ENCODE results near the gene BPIFB2. TPM values are rescaled to one million over a fixed set of nuclear protein-coding genes. Genes with fewer than 3 reads are reported as not detected.

The BPIFB2 gene
- polyA plus RNA-seq, 1 of the 3 experiments (the other 2 are of a cell fraction) = not detected

- H3K9me2 ChIP-seq = no peaks in the 10 kb centered on the region
- H3K79me2 ChIP-seq (ENCODE audit: insufficient read depth) = no peaks in the 10 kb centered on the region
- H3K27me3 ChIP-seq (ENCODE audit: insufficient read depth) = peaks cover 42% of the 10 kb centered on the region; the same call in 1 of the 2 replicates
- no peaks in the 10 kb centered on the region for H3K36me3 ChIP-seq (replicated peaks in 1 of 2; ENCODE audit: control insufficient read depth in 1 of 2, insufficient read depth in 2 of 2, low read length in 1 of 2)
- WGBS (ENCODE audit: low lambda C conversion rate) = 10% methylated on average over 2 of the region's 2 CpGs
- H4K20me1 ChIP-seq (ENCODE audit: insufficient read depth) = no peaks in the 10 kb centered on the region
- H3K4me1 ChIP-seq (ENCODE audit: control insufficient read depth in 1 of 2, insufficient read depth in 2 of 2, low read depth in 1 of 2, low read length in 1 of 2) = no peaks in the 10 kb centered on the region
- H2AFZ ChIP-seq (ENCODE audit: low read depth) = no peak overlapping the region
- H3K9me3 ChIP-seq = no peaks in the 10 kb centered on the region
- no peak overlapping the region for H3K27ac ChIP-seq (ENCODE audit: low read depth in 2 of 2, low read length in 1 of 2)
- H3K4me3 ChIP-seq (ENCODE audit: low read depth in 2 of 2, low read length in 1 of 2) = no peak overlapping the region
- DNase-seq = no peak
- no peak overlapping the region for H3K4me2 ChIP-seq
- POLR2A ChIA-PET = no interaction called here
- TF ChIP-seq RXRA (IDR thresholded peaks at IDR 0.05; ENCODE audit: borderline replicate concordance, low read depth) = no peak
- TF ChIP-seq PBX3 (IDR thresholded peaks at IDR 0.05) = no peak
- TF ChIP-seq MEF2A (IDR thresholded peaks at IDR 0.05; ENCODE audit: borderline replicate concordance, low read depth) = no peak
- no peak for TF ChIP-seq RCOR1 (IDR thresholded peaks at IDR 0.05; ENCODE audit: low read length)
- TF ChIP-seq FOSL2 (IDR thresholded peaks at IDR 0.05; ENCODE audit: borderline replicate concordance, low read depth) = no peak
- TF ChIP-seq FOXM1 (IDR thresholded peaks at IDR 0.05; ENCODE audit: low read depth) = no peak
- TF ChIP-seq SIN3A (IDR thresholded peaks at IDR 0.05; ENCODE audit: borderline replicate concordance, low read depth, low read length) = no peak
- TF ChIP-seq FOXJ3 (CRISPR knock-in tag; IDR thresholded peaks at IDR 0.05) = no peak
- TF ChIP-seq TCF12 (IDR thresholded peaks at IDR 0.05) = no peak
- TF ChIP-seq GATA2 (CRISPR knock-in tag; IDR thresholded peaks at IDR 0.05) = no peak
- TF ChIP-seq, protein P1, sequence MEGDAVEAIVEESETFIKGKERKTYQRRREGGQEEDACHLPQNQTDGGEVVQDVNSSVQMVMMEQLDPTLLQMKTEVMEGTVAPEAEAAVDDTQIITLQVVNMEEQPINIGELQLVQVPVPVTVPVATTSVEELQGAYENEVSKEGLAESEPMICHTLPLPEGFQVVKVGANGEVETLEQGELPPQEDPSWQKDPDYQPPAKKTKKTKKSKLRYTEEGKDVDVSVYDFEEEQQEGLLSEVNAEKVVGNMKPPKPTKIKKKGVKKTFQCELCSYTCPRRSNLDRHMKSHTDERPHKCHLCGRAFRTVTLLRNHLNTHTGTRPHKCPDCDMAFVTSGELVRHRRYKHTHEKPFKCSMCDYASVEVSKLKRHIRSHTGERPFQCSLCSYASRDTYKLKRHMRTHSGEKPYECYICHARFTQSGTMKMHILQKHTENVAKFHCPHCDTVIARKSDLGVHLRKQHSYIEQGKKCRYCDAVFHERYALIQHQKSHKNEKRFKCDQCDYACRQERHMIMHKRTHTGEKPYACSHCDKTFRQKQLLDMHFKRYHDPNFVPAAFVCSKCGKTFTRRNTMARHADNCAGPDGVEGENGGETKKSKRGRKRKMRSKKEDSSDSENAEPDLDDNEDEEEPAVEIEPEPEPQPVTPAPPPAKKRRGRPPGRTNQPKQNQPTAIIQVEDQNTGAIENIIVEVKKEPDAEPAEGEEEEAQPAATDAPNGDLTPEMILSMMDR (IDR thresholded peaks at IDR 0.05) = no peak
- TF ChIP-seq SMC3 (IDR thresholded peaks at IDR 0.05; ENCODE audit: low read depth, low read length) = no peak
- no peak for TF ChIP-seq NRF1 (IDR thresholded peaks at IDR 0.05; ENCODE audit: low read depth, low read length)
- TF ChIP-seq, protein P2, sequence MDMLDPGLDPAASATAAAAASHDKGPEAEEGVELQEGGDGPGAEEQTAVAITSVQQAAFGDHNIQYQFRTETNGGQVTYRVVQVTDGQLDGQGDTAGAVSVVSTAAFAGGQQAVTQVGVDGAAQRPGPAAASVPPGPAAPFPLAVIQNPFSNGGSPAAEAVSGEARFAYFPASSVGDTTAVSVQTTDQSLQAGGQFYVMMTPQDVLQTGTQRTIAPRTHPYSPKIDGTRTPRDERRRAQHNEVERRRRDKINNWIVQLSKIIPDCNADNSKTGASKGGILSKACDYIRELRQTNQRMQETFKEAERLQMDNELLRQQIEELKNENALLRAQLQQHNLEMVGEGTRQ (IDR thresholded peaks at IDR 0.05; ENCODE audit: borderline replicate concordance, low read depth, low read length) = no peak
- no peak for TF ChIP-seq CHD2 (IDR thresholded peaks at IDR 0.05; ENCODE audit: low read length, partially characterized antibody)
- TF ChIP-seq REST (IDR thresholded peaks at IDR 0.05; ENCODE audit: low read depth, low read length) = no peak
- no peaks in the 10 kb centered on the region for H3F3A ChIP-seq (replicated peaks; ENCODE audit: insufficient read depth)
- H3K9ac ChIP-seq = no peak overlapping the region
- CTCF ChIA-PET = interaction anchor here (1.4 kb wide), 1 partner anchor 8 kb away, joined by 3 read pairs; no protein-coding TSS in a partner anchor
Measured at GRCh38 chr20:33054791-33055190, 47.3 kb downstream of the BPIFB2 start.

Measured in SK-N-SH (cell line).